Mucosa of stomach (tissue), 1 donor: ENCODE data around the gene HPGD.

Source experiments
- H3K27me3 ChIP-seq: one replicate; pipeline ENCODE4 v1.7.0; 2013; ENCODE audit warnings: mild to moderate bottlenecking, low read length; ENCODE audit not compliant: control insufficient read depth, insufficient read depth
- H3K36me3 ChIP-seq: one replicate; pipeline ENCODE4 v1.7.0; 2013; ENCODE audit warnings: low read length; ENCODE audit not compliant: control insufficient read depth, insufficient read depth
- H3K4me1 ChIP-seq: one replicate; pipeline ENCODE4 v1.7.0; 2013; ENCODE audit warnings: mild to moderate bottlenecking, low read length; ENCODE audit not compliant: control insufficient read depth, insufficient read depth
- H3K4me3 ChIP-seq: one replicate; pipeline ENCODE4 v1.7.0; 2013; ENCODE audit warnings: low read length
- H3K9ac ChIP-seq: one replicate; pipeline ENCODE4 v1.7.0; 2013; ENCODE audit warnings: mild to moderate bottlenecking, low read length, moderate library complexity
- H3K9me3 ChIP-seq: one replicate; pipeline ENCODE4 v1.7.0; 2013; ENCODE audit warnings: mild to moderate bottlenecking, low read length, moderate library complexity; ENCODE audit not compliant: control insufficient read depth
- donor health status: Pancreatic carcinoma.

HPGD gene

GRCh38 chr4:174522183-174523024, at the start of gene HPGD:
HPGD (minus strand) TSS chr4:174522488; CDS start chr4:174522451, 37 bp downstream.
- Histone ChIP-seq H3K36me3 (no peaks in the 10 kb centered on the region), H3K9ac (peak within 1 kb of the TSS; percentile 98), H3K4me1 (peaks cover 3% of the 10 kb centered on the region), H3K27me3 (no peaks in the 10 kb centered on the region), H3K4me3 (peak within 1 kb of the TSS; percentile 93), H3K9me3 (no peaks in the 10 kb centered on the region)

DNA sequence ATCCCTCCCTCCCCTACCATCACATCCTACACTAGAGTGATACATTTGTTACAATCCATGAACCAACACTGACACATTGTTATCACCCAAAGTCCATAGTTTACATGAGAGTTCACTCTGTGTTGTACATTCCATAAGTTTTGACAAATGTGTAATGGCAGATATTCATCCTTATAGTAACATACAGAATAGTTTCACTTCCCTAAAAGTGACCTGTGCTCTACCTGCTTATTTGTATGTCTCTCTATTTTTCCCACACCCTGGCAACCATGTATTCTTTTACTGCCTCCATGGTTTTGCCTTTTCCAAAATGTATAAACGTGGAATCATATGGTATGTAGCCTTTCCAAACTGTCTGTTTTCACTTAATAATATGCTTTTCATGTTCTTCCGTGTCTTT, 42.2 kb upstream of the HPGD start:
- Histone ChIP-seq H3K27me3 (no peaks in the 10 kb centered on the region), H3K4me1 (peaks cover 8% of the 10 kb centered on the region), H3K9me3 (no peaks in the 10 kb centered on the region), H3K4me3 (no peak overlapping the region), H3K9ac (no peak overlapping the region), H3K36me3 (no peaks in the 10 kb centered on the region)

DNA sequence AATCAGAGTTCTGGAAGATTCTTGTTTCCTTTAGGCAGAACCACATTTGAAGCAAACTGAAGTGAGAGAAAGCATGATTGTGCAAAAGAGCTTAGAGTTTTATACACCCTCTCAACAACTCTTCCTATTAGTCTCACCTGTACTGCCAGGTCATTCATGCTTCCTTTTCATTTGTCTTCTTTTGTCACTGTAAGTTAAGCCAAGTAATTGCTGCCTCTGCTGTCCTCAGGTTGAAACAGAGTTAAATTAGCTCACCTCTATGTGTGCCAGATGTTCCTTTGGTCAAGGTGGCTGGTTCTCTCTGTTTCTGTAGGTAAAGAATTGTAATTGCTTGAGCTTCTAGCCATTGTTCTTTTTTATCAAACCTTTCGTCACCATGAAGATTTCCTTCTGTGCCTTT, 41.1 kb upstream of the HPGD start:
- Histone ChIP-seq H3K27me3 (no peaks in the 10 kb centered on the region), H3K9me3 (no peaks in the 10 kb centered on the region)

DNA sequence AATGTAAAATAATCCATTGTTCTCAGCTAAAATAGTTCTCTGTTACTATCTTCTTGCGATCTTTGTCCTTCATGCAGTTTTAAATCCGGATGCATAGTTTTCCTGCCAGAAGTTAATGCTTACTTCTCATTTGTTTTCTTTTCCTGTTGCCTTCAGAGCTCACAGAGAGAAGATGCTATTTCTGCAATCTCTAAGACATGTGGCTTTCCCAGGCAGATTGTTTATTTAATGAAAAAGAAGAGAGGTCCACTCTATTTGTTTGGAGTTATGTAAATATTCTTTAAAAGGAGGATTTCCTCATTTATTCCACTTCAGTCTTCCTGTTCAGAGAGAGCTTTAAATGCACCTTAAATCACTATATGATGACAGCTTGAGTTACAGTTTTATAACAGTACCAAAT, 39.3 kb upstream of the HPGD start:
- Histone ChIP-seq H3K4me1 (peaks cover 24% of the 10 kb centered on the region), H3K27me3 (no peaks in the 10 kb centered on the region), H3K36me3 (no peaks in the 10 kb centered on the region), H3K9ac (no peak overlapping the region), H3K9me3 (no peaks in the 10 kb centered on the region), H3K4me3 (no peak overlapping the region)

More for the DNA sequence above, 41.1 kb upstream of the HPGD start:
- H3K36me3 ChIP-seq, result no peaks in the 10 kb centered on the region
- H3K9ac ChIP-seq, result no peak overlapping the region
- H3K4me1 ChIP-seq, result peaks cover 10% of the 10 kb centered on the region
- H3K4me3 ChIP-seq, result no peak overlapping the region

GRCh38 chr4:174559894-174560293, 37.6 kb upstream of the HPGD start:
- no peak overlapping the region for H3K9ac ChIP-seq
- no peak overlapping the region for H3K4me3 ChIP-seq
- no peaks in the 10 kb centered on the region for H3K27me3 ChIP-seq
- no peaks in the 10 kb centered on the region for H3K36me3 ChIP-seq
- H3K9me3 ChIP-seq, result no peaks in the 10 kb centered on the region
- peaks cover 33% of the 10 kb centered on the region for H3K4me1 ChIP-seq

DNA sequence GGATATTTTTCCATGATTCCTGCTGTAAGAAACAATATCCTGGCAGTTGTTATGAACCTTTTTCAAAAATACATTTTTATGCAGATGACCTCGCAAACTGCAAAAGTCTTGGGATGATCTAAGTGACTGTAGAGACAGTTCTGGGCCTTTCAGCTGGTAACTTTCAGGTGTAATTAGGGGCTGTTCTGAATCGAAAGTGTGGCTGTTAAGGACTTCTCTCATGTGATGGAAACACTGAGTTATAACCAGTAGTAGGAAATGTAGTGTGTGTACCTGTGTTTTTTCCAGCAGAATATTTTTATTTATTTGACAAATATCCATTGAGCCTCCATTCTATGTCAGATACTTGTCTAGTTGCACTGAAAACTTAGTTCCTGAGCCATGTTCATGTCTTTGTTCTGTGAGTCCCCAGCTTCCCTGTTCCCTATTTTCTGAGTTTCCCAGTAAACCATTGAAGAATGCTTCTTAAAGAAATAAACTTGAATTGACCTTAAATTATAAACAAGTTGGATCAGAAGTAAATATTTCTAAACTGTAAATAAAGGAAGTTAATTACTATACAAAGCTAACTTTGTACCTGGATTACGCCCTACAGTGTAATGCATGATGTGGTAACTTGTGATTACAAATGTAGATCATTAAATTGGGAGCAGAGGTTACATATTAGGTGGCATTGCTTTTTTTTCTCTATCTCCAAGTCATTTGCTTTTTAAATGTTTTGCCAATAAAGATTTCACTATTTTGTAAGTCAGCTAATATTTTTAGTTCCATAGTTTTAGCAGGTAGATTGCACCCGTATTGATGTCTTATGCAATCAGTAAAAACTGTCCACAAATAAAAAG, 33.7 kb upstream of the HPGD start:
- Histone ChIP-seq H3K4me1 (peaks cover 38% of the 10 kb centered on the region), H3K9me3 (no peaks in the 10 kb centered on the region), H3K27me3 (no peaks in the 10 kb centered on the region), H3K36me3 (no peaks in the 10 kb centered on the region), H3K4me3 (no peak overlapping the region), H3K9ac (peak overlapping the region; percentile 9)

DNA sequence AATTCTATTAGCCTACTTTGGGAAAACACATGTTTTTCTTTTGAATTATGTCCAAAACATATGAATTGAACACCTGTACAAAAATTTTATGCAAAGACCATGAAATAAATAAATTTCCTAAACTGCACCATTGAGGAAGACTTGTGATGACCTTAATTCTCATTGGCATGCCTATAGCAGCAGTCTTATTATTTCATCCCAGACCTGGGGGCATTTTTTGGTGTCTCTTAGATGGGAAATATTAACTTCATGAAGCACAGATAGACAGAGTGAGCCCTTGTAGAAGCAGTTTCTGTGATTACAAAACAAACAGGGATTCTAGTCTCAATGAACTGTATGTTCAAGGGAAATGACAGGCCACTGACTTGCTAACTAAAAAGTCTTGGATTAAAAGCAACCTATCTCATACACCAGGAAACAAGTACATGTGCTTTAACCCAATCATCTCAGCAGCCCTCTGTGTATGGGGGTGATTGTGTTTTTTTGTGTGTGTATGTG, 32.0 kb upstream of the HPGD start:
- no peaks in the 10 kb centered on the region for H3K9me3 ChIP-seq
- peaks cover 28% of the 10 kb centered on the region for H3K4me1 ChIP-seq
- H3K36me3 ChIP-seq, result no peaks in the 10 kb centered on the region
- no peaks in the 10 kb centered on the region for H3K27me3 ChIP-seq
- H3K4me3 ChIP-seq, result no peak overlapping the region
- H3K9ac ChIP-seq, result no peak overlapping the region

DNA sequence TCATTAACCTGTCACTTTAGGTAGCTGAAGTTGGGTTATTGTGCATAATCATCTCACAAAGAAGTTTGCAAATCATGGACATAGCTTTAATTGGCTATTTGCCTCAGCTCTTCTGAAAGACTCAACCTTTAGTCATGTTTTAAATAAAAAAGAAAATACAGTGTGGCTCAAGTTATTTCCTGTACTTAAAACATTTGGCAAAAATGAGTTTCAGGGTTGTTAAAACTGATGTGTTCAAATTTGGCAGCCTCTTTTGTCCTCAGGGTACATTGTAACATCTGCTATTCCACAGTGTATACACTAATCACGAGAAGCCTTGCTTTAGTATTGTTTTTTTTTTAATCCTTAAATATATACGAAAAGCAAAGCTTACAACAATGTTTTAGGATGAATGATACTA, 31.5 kb upstream of the HPGD start:
- no peaks in the 10 kb centered on the region for H3K9me3 ChIP-seq
- H3K4me1 ChIP-seq, result peaks cover 28% of the 10 kb centered on the region
- no peaks in the 10 kb centered on the region for H3K36me3 ChIP-seq
- H3K9ac ChIP-seq, result no peak overlapping the region
- no peak overlapping the region for H3K4me3 ChIP-seq
- no peaks in the 10 kb centered on the region for H3K27me3 ChIP-seq

DNA sequence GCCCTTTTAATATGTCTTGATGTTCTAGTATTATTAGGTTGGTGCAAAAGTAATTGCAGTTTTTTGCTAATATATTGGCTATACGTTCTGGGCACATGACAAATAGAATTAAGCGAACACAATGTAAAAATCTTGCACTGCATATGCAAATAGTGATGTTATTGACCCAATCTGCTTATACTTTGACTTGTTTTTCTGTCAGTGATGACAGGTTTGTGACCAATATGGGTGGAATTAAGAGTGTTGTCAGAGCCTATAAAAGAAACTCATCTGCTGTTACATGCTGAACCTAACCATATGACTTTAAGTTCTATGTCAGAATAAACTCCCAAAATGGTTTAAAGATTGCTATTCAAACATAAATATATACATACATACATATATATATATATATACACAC, 30.7 kb upstream of the HPGD start:
- Histone ChIP-seq H3K4me1 (peaks cover 26% of the 10 kb centered on the region), H3K4me3 (no peak overlapping the region), H3K9me3 (no peaks in the 10 kb centered on the region), H3K36me3 (no peaks in the 10 kb centered on the region), H3K9ac (no peak overlapping the region), H3K27me3 (no peaks in the 10 kb centered on the region)

- Histone ChIP-seq H3K27me3 (no peaks in the 10 kb centered on the region), H3K4me3 (no peak overlapping the region), H3K4me1 (peaks cover 8% of the 10 kb centered on the region), H3K36me3 (no peaks in the 10 kb centered on the region), H3K9me3 (no peaks in the 10 kb centered on the region), H3K9ac (no peak overlapping the region)
Measured at GRCh38 chr4:174550541-174550940, 28.3 kb upstream of the HPGD start.

GRCh38 chr4:174549721-174550120, 27.4 kb upstream of the HPGD start:
- H3K9me3 ChIP-seq, result no peaks in the 10 kb centered on the region
- H3K4me3 ChIP-seq, result no peak overlapping the region
- no peaks in the 10 kb centered on the region for H3K36me3 ChIP-seq
- H3K9ac ChIP-seq, result no peak overlapping the region
- H3K4me1 ChIP-seq, result peaks cover 4% of the 10 kb centered on the region
- no peaks in the 10 kb centered on the region for H3K27me3 ChIP-seq

- Histone ChIP-seq H3K9me3 (no peaks in the 10 kb centered on the region), H3K9ac (no peak overlapping the region), H3K4me1 (no peaks in the 10 kb centered on the region), H3K27me3 (no peaks in the 10 kb centered on the region), H3K36me3 (no peaks in the 10 kb centered on the region), H3K4me3 (no peak overlapping the region)
Measured at GRCh38 chr4:174545268-174545667, 23.0 kb upstream of the HPGD start.
